Endometrial microvascular endothelial cells (primary cell): ENCODE data around the gene CWC25. TPM values are rescaled to one million over a fixed set of nuclear protein-coding genes. Genes with fewer than 3 reads are reported as not detected.
"Not testable (repeated sequence)": the region's sequence is repeated elsewhere in the genome, so short reads cannot be mapped to it uniquely, and the experiment has no call there.

Experiments used
- in situ Hi-C: cut with HindIII; loops from 2 replicates; pipeline ENCODE4 v1.10.0; 2017; ENCODE audit warnings: low sequenced_read_pairs, low pct_unique_long_range_greater_than_20kb; ENCODE audit errors: inconsistent ontology term
- total RNA-seq: library from RNA; depleted of rRNA; stranded (reverse); fragments of >200 nt; gene quantifications from one replicate; pipeline ENCODE4 v1.2.3, GENCODE V29; 2015; ENCODE audit errors: inconsistent ontology term

The CWC25 gene
- total RNA-seq, 1 donor from 2014 or later = 8.2 TPM

DNA sequence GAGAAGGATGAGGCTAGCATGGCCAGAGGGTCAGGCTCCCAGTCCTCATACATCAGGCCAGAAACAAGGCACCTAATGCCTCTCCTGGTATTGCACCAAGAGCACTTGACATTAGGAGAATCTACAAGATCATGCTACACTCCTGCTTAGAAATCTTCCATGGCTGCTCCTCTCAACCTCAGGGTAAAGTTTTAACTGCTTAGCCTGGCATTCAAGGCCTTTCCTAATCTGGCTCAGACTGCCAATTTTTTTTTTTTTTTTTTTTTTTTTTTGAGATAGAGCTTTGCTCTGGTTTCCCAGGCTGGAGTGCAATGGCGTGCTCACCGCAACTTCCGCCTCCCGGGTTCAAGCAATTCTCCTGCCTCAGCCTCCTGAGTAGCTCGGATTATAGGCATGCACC is 34.0 kb downstream of the CWC25 start:
- in situ Hi-C loops = no loop called here

DNA sequence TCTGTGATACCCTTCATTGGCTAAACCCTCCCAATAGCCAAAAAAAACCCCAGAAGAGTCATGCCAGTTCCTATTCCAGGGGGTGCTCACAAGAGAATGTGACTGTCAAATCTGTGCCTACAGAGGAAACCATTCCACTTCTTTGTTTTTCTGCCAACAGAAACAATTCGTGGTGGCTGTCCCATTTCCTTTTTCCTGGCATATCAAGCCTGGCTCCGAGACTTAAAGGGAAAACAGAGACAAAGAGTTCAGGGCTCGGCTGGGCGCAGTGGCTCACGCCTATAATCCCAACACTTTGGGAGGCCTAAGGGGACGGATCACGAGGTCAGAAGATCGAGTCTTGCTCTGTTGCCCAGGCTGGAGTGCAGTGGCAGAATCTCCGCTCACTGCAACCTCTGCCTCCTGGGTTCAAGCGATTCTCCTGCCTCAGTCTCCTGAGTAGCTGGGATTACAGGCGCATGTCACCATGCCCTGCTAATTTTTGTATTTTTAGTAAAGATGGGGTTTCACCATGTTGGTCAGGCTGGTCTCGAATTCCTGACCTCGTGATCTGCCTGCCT is 34.9 kb downstream of the CWC25 start:
- in situ Hi-C loops = not testable (repeated sequence)

DNA sequence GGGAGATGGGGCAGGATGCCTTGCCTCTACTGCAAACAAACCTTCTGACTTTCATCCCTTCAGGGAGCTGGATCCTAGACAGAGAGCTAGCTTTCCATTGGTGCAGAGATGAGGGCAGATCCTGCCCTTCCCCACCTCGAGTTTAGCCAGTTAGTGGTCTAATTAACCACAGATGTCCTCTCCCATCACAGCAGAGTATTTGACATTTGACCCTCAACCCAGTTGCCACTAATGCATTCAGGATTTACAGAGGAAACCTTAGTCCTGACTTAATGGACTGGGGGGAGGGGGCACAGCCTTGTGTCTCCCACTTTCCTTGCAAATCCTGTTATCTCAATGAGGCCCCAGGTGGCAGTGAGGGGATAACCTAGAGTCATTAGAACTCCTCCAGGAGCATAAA is 35.9 kb downstream of the CWC25 start:
- in situ Hi-C loops = no loop called here

DNA sequence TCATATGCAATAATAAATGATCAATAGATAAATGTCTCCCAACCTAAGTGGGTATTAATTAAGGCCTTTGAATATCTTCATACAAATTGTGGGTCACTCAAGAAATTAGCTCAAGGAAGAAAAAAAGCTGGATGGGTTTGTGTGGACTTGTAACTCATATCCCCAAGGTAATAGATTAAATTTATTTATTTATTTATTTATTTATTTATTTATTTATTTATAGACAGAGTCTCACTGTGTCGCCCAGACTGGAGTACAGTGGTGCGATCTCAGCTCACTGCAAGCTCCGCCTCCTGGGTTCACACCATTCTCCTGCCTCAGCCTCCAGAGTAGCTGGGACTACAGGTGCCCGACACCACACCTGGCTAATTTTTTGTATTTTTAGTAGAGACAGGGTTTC is 37.1 kb downstream of the CWC25 start:
- in situ Hi-C loops = not testable (repeated sequence)

DNA sequence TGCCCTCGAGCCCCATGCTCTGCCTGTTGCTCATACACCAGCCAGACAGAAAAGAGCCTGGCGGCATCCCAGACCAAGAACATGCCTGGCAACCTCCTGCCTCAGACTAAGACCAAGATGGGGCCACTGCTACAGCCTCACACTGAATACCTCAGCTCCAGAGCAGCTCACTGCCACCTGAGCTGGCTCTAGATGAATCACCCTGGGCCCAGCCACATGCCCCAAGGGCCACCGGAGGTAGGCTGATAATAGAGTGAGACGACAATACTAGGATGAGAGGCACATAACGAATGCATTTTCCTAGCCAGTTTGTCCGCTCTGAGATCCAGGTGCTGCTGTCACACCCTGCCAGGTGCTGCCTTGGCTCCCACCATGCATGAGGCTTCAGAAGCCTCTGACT is 38.7 kb downstream of the CWC25 start:
- in situ Hi-C loops = no loop called here

DNA sequence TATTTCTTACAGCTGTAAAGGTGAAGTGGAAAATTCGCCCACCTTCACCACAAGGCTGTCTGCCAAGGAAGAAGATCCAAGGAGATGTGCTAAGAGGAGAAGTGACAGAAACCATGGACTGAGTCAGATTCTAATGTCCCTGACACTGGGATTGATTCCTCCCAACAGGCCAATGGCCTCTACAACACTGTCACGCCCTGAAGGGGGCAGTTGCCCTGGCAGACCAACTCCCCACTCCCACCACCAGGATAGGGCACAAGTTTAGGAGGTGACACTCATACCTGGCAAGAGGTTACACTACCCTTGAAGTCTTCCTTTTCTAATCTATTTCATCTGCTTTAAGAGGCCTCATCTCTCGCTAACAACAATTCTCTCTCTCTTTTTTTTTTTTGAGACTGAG is 41.9 kb downstream of the CWC25 start:
- in situ Hi-C loops = no loop called here

DNA sequence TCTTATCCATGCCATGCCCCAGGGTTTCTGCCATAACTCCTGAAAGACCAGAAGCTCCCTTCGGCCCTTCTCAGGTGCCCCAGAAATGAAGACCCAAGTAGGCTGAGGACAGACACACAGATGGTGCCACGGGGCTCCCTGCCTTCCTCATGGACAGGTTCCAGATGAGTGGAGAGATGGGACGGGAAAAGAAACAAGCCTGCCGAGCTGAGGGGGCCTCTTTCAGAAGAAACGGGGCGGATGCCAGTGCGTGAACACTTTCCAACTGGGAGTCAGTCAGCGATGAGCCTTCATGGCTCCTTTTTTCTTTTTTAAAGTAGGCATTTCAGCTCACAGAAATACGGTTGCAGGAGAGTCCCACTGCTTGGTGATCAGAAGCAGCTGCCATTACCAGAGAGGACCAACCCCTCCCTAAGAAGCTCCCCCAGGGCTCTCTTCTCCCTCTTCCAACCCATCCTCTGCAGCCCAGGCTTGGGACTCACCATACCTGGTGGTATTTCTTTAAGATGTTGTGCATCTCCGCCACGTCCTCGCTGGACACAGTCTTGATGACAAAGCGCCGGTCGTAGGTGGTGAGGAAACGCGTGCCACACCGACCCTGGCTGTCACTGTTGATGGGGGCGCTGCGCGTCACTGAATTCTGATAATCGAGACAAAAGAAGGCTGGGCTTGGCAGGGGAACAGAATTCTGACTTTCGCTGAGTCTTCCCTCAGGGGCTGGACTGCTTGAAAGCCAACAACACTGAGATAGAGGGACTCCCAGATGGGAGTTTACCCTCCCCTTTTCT is 45.0 kb downstream of the CWC25 start:
- in situ Hi-C loops = no loop called here

DNA sequence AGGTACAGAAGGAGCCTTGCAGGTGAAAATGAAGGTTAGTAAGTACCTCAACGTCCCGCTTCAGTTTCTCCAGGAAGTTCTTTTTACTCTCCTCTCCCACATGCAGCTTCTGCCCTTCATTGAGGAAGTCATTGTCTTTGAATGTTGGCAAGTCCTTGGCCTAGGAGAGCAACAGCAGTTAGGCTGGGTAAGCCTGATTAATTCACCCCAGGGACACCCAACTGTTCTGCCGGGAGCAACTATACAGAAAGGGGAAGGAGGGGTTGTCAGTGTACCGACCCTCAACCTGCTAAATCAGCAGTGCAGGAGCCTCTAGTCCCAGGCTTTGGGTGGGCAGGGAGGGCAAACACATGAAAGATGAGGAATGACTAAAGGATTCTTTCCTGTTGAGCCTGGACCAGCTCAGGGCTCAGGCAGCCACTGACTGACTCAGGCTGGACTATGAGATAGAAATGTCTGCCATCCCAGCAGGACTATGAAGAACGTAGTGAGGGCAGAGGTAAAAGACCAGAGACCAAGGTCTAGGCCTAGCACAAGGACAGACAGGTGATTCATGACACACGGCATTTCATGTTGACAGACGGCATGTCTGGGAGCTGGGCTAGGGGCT is 47.4 kb downstream of the CWC25 start:
- in situ Hi-C loops = no loop called here

DNA sequence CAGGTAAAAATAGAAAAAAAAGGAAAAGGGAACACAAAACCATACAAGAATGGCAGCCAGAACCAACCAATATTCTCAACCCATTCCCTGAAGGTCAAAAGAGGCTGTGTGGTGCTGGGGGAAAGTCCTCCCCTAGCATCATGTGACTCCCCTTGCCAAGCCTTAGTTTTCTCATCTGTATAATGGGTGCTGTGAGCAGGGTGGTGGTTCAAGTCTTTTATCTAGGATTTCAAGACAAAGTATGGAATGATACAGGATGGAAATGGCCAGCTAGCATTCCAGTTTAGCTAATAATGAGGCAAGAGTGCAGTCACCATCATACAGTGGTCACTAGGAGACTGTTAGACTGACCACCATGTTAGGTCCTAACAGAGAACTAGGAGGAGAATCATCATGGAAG is 51.9 kb downstream of the CWC25 start:
- in situ Hi-C loops = no loop called here

DNA sequence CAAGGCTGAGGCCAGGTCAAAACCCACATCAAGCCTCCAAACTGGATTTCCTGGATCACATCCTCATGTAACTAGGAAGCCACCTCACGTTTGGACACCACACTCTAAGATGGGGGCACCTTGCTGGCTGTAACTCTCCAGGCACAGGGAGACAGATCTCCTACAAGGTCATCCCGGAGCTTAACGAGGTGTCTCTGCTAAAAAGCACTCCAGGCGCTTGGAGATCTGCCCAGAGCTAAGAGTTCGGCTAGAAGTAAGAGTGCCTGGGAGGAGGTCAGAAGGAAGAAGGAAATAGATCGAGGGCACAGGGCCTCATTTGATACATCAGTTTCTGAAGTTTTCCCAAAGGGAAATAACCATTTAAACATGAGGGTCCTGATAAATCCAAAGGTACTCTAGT is 56.7 kb downstream of the CWC25 start:
- in situ Hi-C loops = no loop called here

DNA sequence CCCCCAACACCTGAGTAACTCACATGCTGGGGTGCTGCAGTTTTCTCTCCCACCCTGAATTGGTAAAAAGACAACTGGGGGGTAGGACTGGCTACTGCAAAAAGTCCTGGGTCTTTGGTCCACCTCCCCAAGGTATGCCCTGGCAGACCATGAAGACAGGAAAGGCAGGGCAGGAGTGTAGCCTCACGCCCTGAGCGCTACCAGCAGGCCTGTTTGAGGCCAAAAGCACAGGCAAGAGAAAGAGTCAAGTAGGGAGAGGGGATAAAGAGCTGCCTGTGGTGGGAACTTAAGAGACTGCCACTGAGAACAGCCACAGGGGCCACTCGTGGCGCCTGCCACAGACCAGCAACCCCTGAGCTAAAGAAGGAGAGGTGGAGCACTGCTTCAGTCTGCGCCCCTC is 58.8 kb downstream of the CWC25 start:
- in situ Hi-C loops = no loop called here

DNA sequence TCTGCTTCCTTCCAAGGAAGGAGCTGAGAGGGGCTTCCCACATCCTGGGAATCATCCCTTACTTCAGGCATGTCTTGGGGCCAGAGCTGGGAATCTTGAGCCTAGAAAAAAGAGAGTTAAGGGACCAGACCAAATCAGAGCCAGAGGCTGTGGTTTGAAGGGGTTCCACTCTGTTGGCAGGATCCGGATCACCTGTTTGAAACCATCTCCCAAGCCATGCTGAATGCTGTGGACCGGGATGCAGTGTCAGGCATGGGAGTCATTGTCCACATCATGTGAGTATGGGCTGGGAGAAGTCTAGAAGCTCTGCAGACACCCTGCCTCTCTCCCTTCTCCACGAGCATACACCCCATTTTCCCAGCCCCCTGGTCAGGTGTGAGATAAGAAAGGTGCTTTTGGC is 62.9 kb downstream of the CWC25 start:
- in situ Hi-C loops = no loop called here

DNA sequence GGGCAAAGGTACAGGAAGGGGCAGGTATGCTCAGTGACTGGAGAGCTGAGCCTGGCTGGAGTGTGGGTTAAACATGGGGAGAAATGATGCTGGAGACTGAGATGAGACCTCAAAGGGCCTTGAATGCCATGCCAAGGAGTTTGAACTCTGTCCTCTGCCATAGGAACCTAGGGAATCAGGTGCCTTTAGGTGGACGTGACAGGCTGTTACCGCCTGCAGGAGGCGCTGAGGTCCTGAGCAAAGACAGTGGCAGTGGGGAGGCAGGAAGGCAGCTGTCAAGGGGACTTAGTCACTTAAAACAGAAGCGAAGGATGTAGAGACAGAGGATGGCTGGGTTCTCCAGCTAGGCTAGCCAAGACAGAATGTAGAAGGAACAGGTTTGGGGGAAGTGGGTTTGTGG is 63.5 kb downstream of the CWC25 start:
- in situ Hi-C loops = no loop called here

DNA sequence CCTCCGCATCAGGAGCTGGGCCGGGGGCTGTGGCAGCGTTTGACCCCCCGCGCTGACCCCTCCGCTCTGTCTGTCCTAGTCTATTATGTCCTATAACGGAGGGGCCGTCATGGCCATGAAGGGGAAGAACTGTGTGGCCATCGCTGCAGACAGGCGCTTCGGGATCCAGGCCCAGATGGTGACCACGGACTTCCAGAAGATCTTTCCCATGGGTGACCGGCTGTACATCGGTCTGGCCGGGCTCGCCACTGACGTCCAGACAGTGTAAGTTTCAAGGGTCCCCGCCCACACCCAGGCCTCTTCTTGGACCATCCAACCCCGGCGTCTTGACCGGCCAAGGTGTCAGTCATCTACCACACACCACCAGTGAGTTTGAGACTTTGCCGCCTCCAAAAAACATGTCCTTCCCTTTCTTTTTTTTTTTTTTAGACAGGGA is 72.0 kb downstream of the CWC25 start:
- in situ Hi-C loops = no loop called here

DNA sequence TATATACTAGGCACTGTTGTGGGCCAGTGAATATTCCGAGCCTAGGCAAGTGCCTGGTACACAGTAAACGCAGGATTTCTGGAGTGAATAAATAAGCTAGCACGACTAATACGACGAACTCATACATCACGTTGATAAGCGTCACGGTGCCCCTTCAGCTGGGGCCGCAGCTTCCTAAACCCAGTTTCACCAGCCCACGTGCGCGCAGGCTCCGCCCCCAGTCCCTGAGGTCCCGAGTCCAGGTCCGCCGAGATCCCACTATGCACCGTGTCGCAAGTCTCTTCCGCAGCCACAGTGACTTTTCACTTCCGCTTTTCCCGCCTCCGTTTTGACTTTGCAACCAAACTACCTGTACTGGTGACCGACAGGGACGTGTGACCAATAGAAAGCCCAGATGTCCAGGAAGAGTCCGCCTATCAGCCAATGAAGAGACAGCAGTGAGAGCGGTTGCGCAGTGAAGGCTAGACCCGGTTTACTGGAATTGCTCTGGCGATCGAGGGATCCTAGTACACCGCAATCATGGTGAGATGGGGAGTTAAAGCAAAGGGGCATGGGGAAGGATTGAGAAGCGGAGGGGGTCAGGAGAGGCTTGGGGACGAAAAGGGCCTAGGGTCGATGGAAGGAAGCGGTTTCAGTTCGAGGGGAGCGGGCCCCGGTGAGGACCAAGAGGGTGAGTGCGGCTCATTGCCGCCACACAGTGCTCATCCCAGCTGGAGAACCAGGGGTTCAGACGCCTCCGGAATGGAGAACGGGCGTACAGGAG is 72.6 kb downstream of the CWC25 start, which contains the start of gene PSMB3:
PSMB3 (plus strand) TSS at position 434 of the 763 bp plus-strand sequence; CDS start at position 520, 86 bp downstream.
- in situ Hi-C loops = no loop called here

DNA sequence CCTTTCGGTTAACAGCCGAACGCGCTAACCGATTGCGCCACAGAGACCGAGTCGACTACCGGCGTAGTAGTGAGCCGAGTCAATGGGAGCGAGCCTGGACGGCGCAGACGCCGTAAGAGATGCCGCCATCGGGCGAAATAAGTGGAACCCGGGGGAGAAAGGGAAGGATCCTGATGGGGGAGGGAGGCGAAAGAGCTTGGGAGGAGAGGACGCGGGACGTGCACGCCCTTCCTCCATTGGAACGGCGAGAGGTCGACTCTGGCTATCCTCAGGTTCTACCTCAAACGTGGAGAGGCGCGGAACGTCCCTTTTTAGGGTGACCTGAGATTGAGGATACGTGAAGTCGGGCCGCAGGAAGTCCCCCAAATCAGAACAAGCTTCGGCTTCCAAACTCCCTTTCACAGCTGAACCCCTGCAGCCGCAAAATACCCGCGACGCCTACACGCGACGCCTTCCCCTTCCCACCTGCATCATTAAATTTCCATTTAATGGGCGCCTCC is 73.3 kb downstream of the CWC25 start:
- in situ Hi-C loops = no loop called here

DNA sequence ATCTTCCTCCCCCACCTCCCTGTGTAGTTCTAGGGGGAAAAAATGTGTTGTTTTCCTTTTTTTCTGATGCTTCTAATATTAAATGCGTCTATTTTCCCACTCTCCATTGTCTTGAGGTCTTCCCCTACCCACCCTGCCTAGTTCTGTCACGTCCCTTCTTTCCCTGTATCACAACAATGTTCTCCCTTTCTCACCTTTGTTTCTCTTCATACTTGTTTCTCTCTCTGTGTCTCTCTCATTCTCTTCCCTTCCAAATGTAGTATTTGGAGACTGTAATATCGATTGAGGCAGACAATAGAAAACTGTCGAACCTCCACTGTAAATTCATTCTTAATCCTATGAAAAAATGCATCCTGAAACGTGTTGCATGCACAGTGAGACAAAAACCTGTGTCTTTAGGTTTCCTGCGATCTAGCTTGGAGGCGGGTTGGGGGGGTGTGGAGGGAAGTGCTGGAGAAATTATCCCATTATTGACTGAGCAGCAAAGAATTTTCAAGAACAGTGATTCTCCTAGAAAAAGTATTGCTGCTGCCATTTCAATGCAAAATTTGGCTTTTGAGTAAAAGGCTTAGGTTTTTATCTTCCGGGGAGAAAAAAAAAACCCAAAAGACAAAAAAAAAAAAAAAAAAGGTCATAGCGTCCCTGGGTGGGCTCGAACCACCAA is 73.8 kb downstream of the CWC25 start:
- in situ Hi-C loops = no loop called here
